GM12878 (cell line): ENCODE data around the gene MAPKAP1. TPM values are rescaled to one million over a fixed set of nuclear protein-coding genes. Genes with fewer than 3 reads are reported as not detected.

Experiments used
- ATAC-seq: fragments of 200-7000 bp; cut with Tn5 transposase; 3 replicates; pipeline ENCODE4 v1.9.1; 2020; ENCODE audit warnings: mild to moderate bottlenecking, moderate library complexity
- BruUV-seq: library from RNA; stranded (reverse); fragments of 400-500 nt; replicated peaks from 2 replicates; lab custom pipeline; 2021; lab: Mats Ljungman, UMichigan
- CTCF ChIA-PET: fragments of 300-600 bp; sonication (Branson Sonifier 250); formaldehyde crosslinking; extraction: SDS; loops from one replicate; lab custom pipeline; 2021; ENCODE audit warnings: inconsistent platforms; lab: Yijun Ruan, JAX
- POLR2A ChIA-PET: fragments of 350-600 bp; formaldehyde crosslinking; extraction: SDS; loops from one replicate; lab custom pipeline; 2021; ENCODE audit warnings: inconsistent platforms; lab: Charles Lee
- RAD21 ChIA-PET: fragments of 300-600 bp; sonication (Branson Sonifier 250); formaldehyde crosslinking; loops from one replicate; lab custom pipeline; 2023; ENCODE audit warnings: antibody characterized with exemption; ENCODE audit not compliant: unreplicated experiment; lab: Charles Lee
- SMC1A ChIA-PET: fragments of 300-600 bp; sonication (Branson Sonifier 250); formaldehyde crosslinking; loops from one replicate; lab custom pipeline; 2023; ENCODE audit not compliant: unreplicated experiment, uncharacterized antibody; lab: Charles Lee
- DNase-seq: peaks from one replicate; pipeline ENCODE4 v3.0.0-alpha.2; 2011; ENCODE audit warnings: low read depth, low spot score
- FAIRE-seq: peaks from 3 replicates; lab custom pipeline; 2011; peaks lifted over from hg19 to GRCh38; lab: Jason Lieb, UNC
- H2AFZ ChIP-seq: 2 replicates; pipeline ENCODE4 v1.6.0; 2011; ENCODE audit warnings: low read depth, low read length, control low read depth; ENCODE audit not compliant: control insufficient read depth
- H3K27ac ChIP-seq: 2 replicates; pipeline ENCODE4 v1.5.1; 2011; ENCODE audit warnings: control low read depth; ENCODE audit not compliant: control insufficient read depth, insufficient read depth
- H3K27me3 ChIP-seq, 2 experiments: replicated peaks in 1 of 2; 2 replicates each; pipeline versions ENCODE4 v1.6.0 to v1.6.1; 2011; ENCODE audit warnings: low read length in 1 of 2; ENCODE audit not compliant: control insufficient read depth in 2 of 2, insufficient read depth in 2 of 2
- H3K36me3 ChIP-seq, 2 experiments: 2 replicates each; pipeline ENCODE4 v1.5.1; 2011; ENCODE audit warnings: low read length in 1 of 2; ENCODE audit not compliant: control insufficient read depth in 2 of 2, insufficient read depth in 2 of 2
- H3K4me1 ChIP-seq: 2 replicates; pipeline ENCODE4 v1.6.1; 2011; ENCODE audit warnings: mild to moderate bottlenecking, low read length, moderate library complexity, mixed read lengths; ENCODE audit not compliant: control insufficient read depth, insufficient read depth
- H3K4me2 ChIP-seq: 2 replicates; pipeline ENCODE4 v1.6.0; 2011; ENCODE audit warnings: control low read depth; ENCODE audit not compliant: control insufficient read depth, insufficient read depth
- H3K4me3 ChIP-seq: fragments of 200-600 bp; sonication (generic); 2 replicates; pipeline ENCODE4 v1.5.1; 2016
- H3K79me2 ChIP-seq: 2 replicates; pipeline ENCODE4 v1.6.0; 2011; ENCODE audit warnings: low read length; ENCODE audit not compliant: control insufficient read depth, insufficient read depth
- H3K9ac ChIP-seq: 2 replicates; pipeline ENCODE4 v1.8.0; 2011; ENCODE audit warnings: low read length, control low read depth, mixed read lengths; ENCODE audit not compliant: control insufficient read depth, insufficient read depth
- H3K9me3 ChIP-seq: replicated peaks from 3 replicates; pipeline ENCODE4 v1.5.1; 2011; ENCODE audit warnings: mild to moderate bottlenecking, low read length; ENCODE audit not compliant: control insufficient read depth, insufficient read depth
- H4K20me1 ChIP-seq: 2 replicates; pipeline ENCODE4 v1.6.0; 2011; ENCODE audit not compliant: control insufficient read depth, insufficient read depth
- BCLAF1 ChIP-seq: fragments of 450-650 bp; IDR thresholded peaks from 2 replicates; pipeline ENCODE4 v1.6.1; 2017; ENCODE audit warnings: antibody characterized with exemption, mild to moderate bottlenecking, moderate library complexity
- CHD2 ChIP-seq: IDR thresholded peaks from 2 replicates; pipeline ENCODE4 v1.6.1; 2011; ENCODE audit warnings: low read depth, low read length, improper control_type of control experiment, borderline replicate concordance
- ETV6 ChIP-seq, 2 experiments: fragments of 450-650 bp in 1 of 2; IDR thresholded peaks in 1 of 2; conservative IDR thresholded peaks in 1 of 2; 2 replicates each; pipeline ENCODE4 v1.6.1; 2014; ENCODE audit warnings: antibody characterized with exemption in 1 of 2, borderline replicate concordance in 1 of 2, low read depth in 1 of 2, mild to moderate bottlenecking in 1 of 2, moderate library complexity in 1 of 2
- HCFC1 ChIP-seq: fragments of 150-350 bp; IDR thresholded peaks from 2 replicates; pipeline ENCODE4 v1.6.1; 2014; ENCODE audit warnings: low read length
- MAX ChIP-seq: IDR thresholded peaks from 2 replicates; pipeline ENCODE4 v1.6.1; 2012; ENCODE audit warnings: low read depth, low read length, improper control_type of control experiment
- MYB ChIP-seq: fragments of 150-350 bp; IDR thresholded peaks from 2 replicates; pipeline ENCODE4 v1.6.1; 2014; ENCODE audit warnings: mild to moderate bottlenecking, low read depth, low read length, borderline replicate concordance
- SMC3 ChIP-seq: IDR thresholded peaks from 2 replicates; pipeline ENCODE4 v1.6.1; 2011; ENCODE audit warnings: low read length, improper control_type of control experiment, borderline replicate concordance
- TCF12 ChIP-seq: IDR thresholded peaks from 2 replicates; pipeline ENCODE4 v1.6.1; 2011; ENCODE audit warnings: low read depth, mild to moderate bottlenecking, low read length
- ZNF217 ChIP-seq: fragments of 450-650 bp; IDR thresholded peaks from 2 replicates; pipeline ENCODE4 v1.6.1; 2017; ENCODE audit warnings: antibody characterized with exemption, mild to moderate bottlenecking
- ZNF24 ChIP-seq: fragments of 450-650 bp; IDR thresholded peaks from 2 replicates; pipeline ENCODE4 v1.6.1; 2017; ENCODE audit warnings: antibody characterized with exemption, mild to moderate bottlenecking
- WGBS: methylation state at CpG from one replicate; pipeline ENCODE4 v1.1.6; 2016; ENCODE audit warnings: low lambda C conversion rate; ENCODE audit not compliant: insufficient replicate concordance, insufficient coverage; ENCODE audit errors: missing lambda C conversion rate; 5-methylcytosine and 5-hydroxymethylcytosine counted together
- in situ Hi-C: fragments of 300-500 bp; cut with MboI; formaldehyde crosslinking; loops from 9 replicates; pipeline ENCODE4 v1.14.3; 2018; ENCODE audit warnings: mixed read lengths
- intact Hi-C: fragments of 100-400 bp; cut with micrococcal nuclease; formaldehyde crosslinking; loops from one replicate; pipeline ENCODE4 v1.14.2; 2022; ENCODE audit not compliant: unreplicated experiment
- polyA plus RNA-seq, 11 experiments: library from polyadenylated mRNA; depleted of rRNA in 4 of 11; unstranded in 6 of 11; stranded (reverse) in 5 of 11; fragments of >200 nt; fragmentation: Nextera tagmentation in 4 of 11; fragmentation: Illumina TruSeq in 1 of 11; extraction: Ambion mirVana in 4 of 11; extraction: Trizol in 1 of 11; gene quantifications; 1 replicate in 1 of 11; 2 replicates in 10 of 11; pipeline versions ENCODE4 v1.2.1 to v1.2.3, GENCODE V29; 2011 to 2016; ENCODE audit warnings: inconsistent platforms in 2 of 11, missing spikeins in 2 of 11, low read depth in 1 of 11
- total RNA-seq, 4 experiments: library from RNA; depleted of rRNA in 3 of 4; stranded (reverse); fragments of >200 nt in 3 of 4; fragmentation: Illumina TruSeq in 1 of 4; extraction: Trizol in 1 of 4; gene quantifications; 2 replicates each; pipeline versions ENCODE4 v1.2.1 to v1.2.3, GENCODE V29; 2013 to 2021
- TF ChIP-seq, protein P1 (sequence below): fragments of 450-650 bp; formaldehyde crosslinking; IDR thresholded peaks from 2 replicates; pipeline ENCODE4 v1.4.0; 2020; ENCODE audit warnings: mild to moderate bottlenecking, moderate library complexity
- TF ChIP-seq, protein P2 (sequence below): IDR thresholded peaks from 2 replicates; pipeline ENCODE4 v1.6.1; 2011; ENCODE audit warnings: low read depth, low read length, improper control_type of control experiment, borderline replicate concordance

The MAPKAP1 gene
- total and polyA plus RNA-seq, 10 of the 15 experiments (the other 5 are each of a cell fraction or from before 2014, with no cell fraction given): 5.1 to 188 (median 105) TPM

- Histone ChIP-seq H3K27ac (no peak overlapping the region), H3K36me3 (no peaks in the 10 kb centered on the region), H4K20me1 (no peaks in the 10 kb centered on the region), H3K4me1 (peaks cover 10% of the 10 kb centered on the region), H3K9me3 (no peaks in the 10 kb centered on the region), H3K27me3 (no peaks in the 10 kb centered on the region), H3K79me2 (no peaks in the 10 kb centered on the region), H2AFZ (no peak overlapping the region), H3K4me2 (no peak overlapping the region), H3K4me3 (no peak overlapping the region), H3K9ac (no peak overlapping the region)
- no TSS peak for BruUV-seq
- ChIA-PET RAD21 (no interaction called here), SMC1A (no interaction called here), CTCF (no interaction called here), POLR2A (no interaction called here)
- DNase-seq: no peak
- WGBS: 65% methylated on average over 7 of the region's 7 CpGs
- in situ Hi-C loops (loop anchor here (5.0 kb wide), 3 partner anchors 828 to 1073 kb away; no protein-coding TSS in a partner anchor), intact Hi-C loops (loop anchor here (5.0 kb wide), 2 partner anchors 993 to 1088 kb away; no protein-coding TSS in a partner anchor)
- no peak for FAIRE-seq
- ATAC-seq: no peak
- TF ChIP-seq, protein P1, sequence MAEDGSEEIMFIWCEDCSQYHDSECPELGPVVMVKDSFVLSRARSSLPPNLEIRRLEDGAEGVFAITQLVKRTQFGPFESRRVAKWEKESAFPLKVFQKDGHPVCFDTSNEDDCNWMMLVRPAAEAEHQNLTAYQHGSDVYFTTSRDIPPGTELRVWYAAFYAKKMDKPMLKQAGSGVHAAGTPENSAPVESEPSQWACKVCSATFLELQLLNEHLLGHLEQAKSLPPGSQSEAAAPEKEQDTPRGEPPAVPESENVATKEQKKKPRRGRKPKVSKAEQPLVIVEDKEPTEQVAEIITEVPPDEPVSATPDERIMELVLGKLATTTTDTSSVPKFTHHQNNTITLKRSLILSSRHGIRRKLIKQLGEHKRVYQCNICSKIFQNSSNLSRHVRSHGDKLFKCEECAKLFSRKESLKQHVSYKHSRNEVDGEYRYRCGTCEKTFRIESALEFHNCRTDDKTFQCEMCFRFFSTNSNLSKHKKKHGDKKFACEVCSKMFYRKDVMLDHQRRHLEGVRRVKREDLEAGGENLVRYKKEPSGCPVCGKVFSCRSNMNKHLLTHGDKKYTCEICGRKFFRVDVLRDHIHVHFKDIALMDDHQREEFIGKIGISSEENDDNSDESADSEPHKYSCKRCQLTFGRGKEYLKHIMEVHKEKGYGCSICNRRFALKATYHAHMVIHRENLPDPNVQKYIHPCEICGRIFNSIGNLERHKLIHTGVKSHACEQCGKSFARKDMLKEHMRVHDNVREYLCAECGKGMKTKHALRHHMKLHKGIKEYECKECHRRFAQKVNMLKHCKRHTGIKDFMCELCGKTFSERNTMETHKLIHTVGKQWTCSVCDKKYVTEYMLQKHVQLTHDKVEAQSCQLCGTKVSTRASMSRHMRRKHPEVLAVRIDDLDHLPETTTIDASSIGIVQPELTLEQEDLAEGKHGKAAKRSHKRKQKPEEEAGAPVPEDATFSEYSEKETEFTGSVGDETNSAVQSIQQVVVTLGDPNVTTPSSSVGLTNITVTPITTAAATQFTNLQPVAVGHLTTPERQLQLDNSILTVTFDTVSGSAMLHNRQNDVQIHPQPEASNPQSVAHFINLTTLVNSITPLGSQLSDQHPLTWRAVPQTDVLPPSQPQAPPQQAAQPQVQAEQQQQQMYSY (CRISPR knock-in tag): no peak
- no peak for TF ChIP-seq BCLAF1
- no peak for TF ChIP-seq ETV6 (conservative IDR thresholded peaks at IDR 0.05 in 1 of 2, IDR thresholded peaks at IDR 0.05 in 1 of 2; ENCODE audit: borderline replicate concordance in 1 of 2, low read depth in 1 of 2)
- TF ChIP-seq HCFC1: no peak
- TF ChIP-seq ZNF24: no peak
- TF ChIP-seq SMC3: no peak
- no peak for TF ChIP-seq MYB
- no peak for TF ChIP-seq ZNF217
- TF ChIP-seq, protein P2, sequence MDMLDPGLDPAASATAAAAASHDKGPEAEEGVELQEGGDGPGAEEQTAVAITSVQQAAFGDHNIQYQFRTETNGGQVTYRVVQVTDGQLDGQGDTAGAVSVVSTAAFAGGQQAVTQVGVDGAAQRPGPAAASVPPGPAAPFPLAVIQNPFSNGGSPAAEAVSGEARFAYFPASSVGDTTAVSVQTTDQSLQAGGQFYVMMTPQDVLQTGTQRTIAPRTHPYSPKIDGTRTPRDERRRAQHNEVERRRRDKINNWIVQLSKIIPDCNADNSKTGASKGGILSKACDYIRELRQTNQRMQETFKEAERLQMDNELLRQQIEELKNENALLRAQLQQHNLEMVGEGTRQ: no peak
- no peak for TF ChIP-seq TCF12
- TF ChIP-seq CHD2: no peak
- no peak for TF ChIP-seq MAX
These were observed 302.3 kb downstream of the MAPKAP1 start for GRCh38 chr9:125404733-125405132.
